ENCODE results near the gene ATP1A1. TPM values are rescaled to one million over a fixed set of nuclear protein-coding genes. Genes with fewer than 3 reads are reported as not detected.

Gene ATP1A1
- total and polyA plus RNA-seq, 2 experiments from 2014 or later, result 66.4 to 116 TPM

- WGBS, 2 experiments (ENCODE audit: low coverage in 1 of 2, low lambda C conversion rate in 2 of 2, missing lambda C conversion rate in 2 of 2), result 87% methylated on average over 6 of the region's 6 CpGs
- no peaks in the 10 kb centered on the region for H4K20me1 ChIP-seq (ENCODE audit: insufficient read depth)
These were observed 34.0 kb downstream of the ATP1A1 start for GRCh38 chr1:116407033-116407432.

GRCh38 chr1:116408193-116408592 lies 35.1 kb downstream of the ATP1A1 start:
- 100% methylated on average over 2 of the region's 2 CpGs for WGBS, 2 experiments (ENCODE audit: low coverage in 1 of 2, low lambda C conversion rate in 2 of 2, missing lambda C conversion rate in 2 of 2)
- H3F3A ChIP-seq (ENCODE audit: insufficient read depth), result peaks cover 30% of the 10 kb centered on the region
- H3K79me2 ChIP-seq (ENCODE audit: insufficient read depth), result no peaks in the 10 kb centered on the region
- H3K36me3 ChIP-seq (ENCODE audit: low read depth), result peaks cover 31% of the 10 kb centered on the region; the same call in 1 of the 2 replicates
- no peaks in the 10 kb centered on the region for H3K9me3 ChIP-seq (ENCODE audit: low read depth)
- no peak overlapping the region for H3K9ac ChIP-seq
- no peak for DNase-seq
- no peak for TF ChIP-seq EZH2 (IDR thresholded peaks at IDR 0.05; ENCODE audit: insufficient read depth, poor library complexity, severe bottlenecking)
- no peak for TF ChIP-seq EZH2phosphoT487 (IDR thresholded peaks at IDR 0.05; ENCODE audit: insufficient read depth, low read depth)
- no peaks in the 10 kb centered on the region for H3K9me2 ChIP-seq (ENCODE audit: insufficient read depth)
- no peak overlapping the region for H3K4me3 ChIP-seq
- H2AFZ ChIP-seq, result no peak overlapping the region
- peaks cover 12% of the 10 kb centered on the region for H3K4me1 ChIP-seq (ENCODE audit: insufficient read depth)
- H4K20me1 ChIP-seq (ENCODE audit: insufficient read depth), result no peaks in the 10 kb centered on the region
- H3K4me2 ChIP-seq (ENCODE audit: unreplicated experiment), result no peak overlapping the region
- H3K27me3 ChIP-seq (replicated peaks; ENCODE audit: insufficient read depth), result no peaks in the 10 kb centered on the region
- in situ Hi-C loops (cut with MboI), result no loop called here
- H3K27ac ChIP-seq, result no peak overlapping the region

More at GRCh38 chr1:116407033-116407432, 34.0 kb downstream of the ATP1A1 start:
- Histone ChIP-seq H3F3A (ENCODE audit: insufficient read depth) (peaks cover 32% of the 10 kb centered on the region), H3K9me2 (ENCODE audit: insufficient read depth) (no peaks in the 10 kb centered on the region), H3K9ac (no peak overlapping the region), H3K27me3 (replicated peaks; ENCODE audit: insufficient read depth) (no peaks in the 10 kb centered on the region), H3K79me2 (ENCODE audit: insufficient read depth) (no peaks in the 10 kb centered on the region), H3K36me3 (ENCODE audit: low read depth) (peaks cover 42% of the 10 kb centered on the region; the same call in 1 of the 2 replicates), H3K4me3 (no peak overlapping the region), H3K9me3 (ENCODE audit: low read depth) (no peaks in the 10 kb centered on the region), H3K4me1 (ENCODE audit: insufficient read depth) (peaks cover 8% of the 10 kb centered on the region), H3K4me2 (ENCODE audit: unreplicated experiment) (no peak overlapping the region), H2AFZ (no peak overlapping the region), H3K27ac (no peak overlapping the region)
- in situ Hi-C loops (cut with MboI), result no loop called here
- DNase-seq, result no peak
- TF ChIP-seq EZH2phosphoT487 (IDR thresholded peaks at IDR 0.05; ENCODE audit: insufficient read depth, low read depth) (no peak), EZH2 (IDR thresholded peaks at IDR 0.05; ENCODE audit: insufficient read depth, poor library complexity, severe bottlenecking) (no peak)

DNA sequence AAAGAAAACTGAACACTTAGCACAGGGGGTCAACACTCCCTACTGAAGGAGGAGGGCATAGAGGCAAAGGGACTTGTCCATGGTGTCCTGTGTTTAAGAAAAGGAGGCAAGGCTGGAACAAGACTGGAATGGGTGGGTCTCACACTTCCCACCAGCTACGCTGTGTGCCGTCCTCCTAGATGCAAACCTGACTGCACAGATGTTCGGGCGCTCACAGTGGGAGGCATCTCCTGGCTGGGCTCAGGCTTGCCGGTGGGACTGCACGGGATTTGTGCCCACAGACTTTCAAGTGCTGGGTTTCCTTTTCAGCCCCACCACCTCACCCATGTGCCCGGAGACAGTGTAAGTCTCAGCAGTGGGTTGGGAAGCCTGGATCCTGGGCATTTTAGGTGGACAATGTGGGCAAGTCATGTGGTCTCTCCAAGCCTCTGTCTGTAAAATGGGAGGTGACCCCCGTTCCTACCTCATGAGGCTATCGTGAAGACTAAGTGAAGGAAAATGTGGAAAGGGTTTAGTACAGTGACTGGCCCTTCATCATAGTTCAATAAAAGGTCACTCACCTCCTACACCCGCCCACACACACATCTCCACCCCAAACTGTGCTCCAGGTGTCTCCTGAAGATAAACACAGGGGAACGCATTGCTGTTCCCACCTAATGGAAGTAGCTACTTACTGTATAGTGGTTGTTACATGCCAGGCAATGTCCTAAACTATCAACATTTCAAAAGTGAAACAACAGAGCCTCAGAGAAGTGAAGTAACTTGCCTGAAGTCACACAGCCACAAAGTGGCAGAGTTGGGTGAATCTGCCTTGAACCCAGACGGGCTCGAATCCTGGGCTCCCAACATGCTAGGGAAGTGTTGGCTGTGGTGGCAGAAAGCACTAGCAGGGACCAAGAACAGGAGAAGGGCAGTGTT lies 36.0 kb downstream of the ATP1A1 start:
- 93 to 97% methylated on average over 13 of the region's 13 CpGs for WGBS, 2 experiments (ENCODE audit: low coverage in 1 of 2, low lambda C conversion rate in 2 of 2, missing lambda C conversion rate in 2 of 2)
- in situ Hi-C loops (cut with MboI), result no loop called here
- H3K36me3 ChIP-seq (ENCODE audit: low read depth), result peaks cover 22% of the 10 kb centered on the region; the same call in 1 of the 2 replicates
- H3K4me1 ChIP-seq (ENCODE audit: insufficient read depth), result peaks cover 12% of the 10 kb centered on the region
- no peak overlapping the region for H3K9ac ChIP-seq
- H3K9me3 ChIP-seq (ENCODE audit: low read depth), result no peaks in the 10 kb centered on the region
- no peak overlapping the region for H3K27ac ChIP-seq
- H4K20me1 ChIP-seq (ENCODE audit: insufficient read depth), result no peaks in the 10 kb centered on the region
- H3K4me2 ChIP-seq (ENCODE audit: unreplicated experiment), result no peak overlapping the region
- no peaks in the 10 kb centered on the region for H3K9me2 ChIP-seq (ENCODE audit: insufficient read depth)
- TF ChIP-seq EZH2 (IDR thresholded peaks at IDR 0.05; ENCODE audit: insufficient read depth, poor library complexity, severe bottlenecking) (no peak), EZH2phosphoT487 (IDR thresholded peaks at IDR 0.05; ENCODE audit: insufficient read depth, low read depth) (no peak)
- no peak overlapping the region for H2AFZ ChIP-seq
- no peaks in the 10 kb centered on the region for H3K27me3 ChIP-seq (replicated peaks; ENCODE audit: insufficient read depth)
- DNase-seq, result no peak
- no peaks in the 10 kb centered on the region for H3K79me2 ChIP-seq (ENCODE audit: insufficient read depth)
- peaks cover 22% of the 10 kb centered on the region for H3F3A ChIP-seq (ENCODE audit: insufficient read depth)
- no peak overlapping the region for H3K4me3 ChIP-seq

DNA sequence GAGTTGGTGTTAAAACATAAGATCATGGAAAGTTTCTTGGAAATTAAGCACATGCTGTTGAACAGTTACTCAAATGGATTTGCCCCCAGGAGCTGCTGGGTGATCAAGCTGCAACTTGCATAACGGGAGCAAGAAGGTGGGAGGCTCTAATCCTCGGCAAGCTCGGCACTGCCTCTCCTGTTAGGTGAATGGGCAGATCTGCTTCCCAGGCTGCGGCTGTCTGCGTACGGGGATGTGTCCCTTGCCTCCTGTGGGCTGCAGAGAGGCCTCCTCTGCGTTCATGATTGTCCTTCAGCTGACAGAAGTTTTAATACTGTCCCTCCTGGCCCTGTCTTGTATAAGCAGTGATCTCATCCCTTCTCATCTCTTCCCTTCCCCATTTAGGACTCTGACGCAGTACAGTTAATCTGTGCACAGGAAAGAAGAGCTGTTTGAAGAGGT lies 36.7 kb downstream of the ATP1A1 start:
- Histone ChIP-seq H3K9me2 (ENCODE audit: insufficient read depth) (no peaks in the 10 kb centered on the region), H3F3A (ENCODE audit: insufficient read depth) (peaks cover 19% of the 10 kb centered on the region), H3K9ac (no peak overlapping the region), H3K36me3 (ENCODE audit: low read depth) (peaks cover 15% of the 10 kb centered on the region; the same call in 1 of the 2 replicates), H3K4me1 (ENCODE audit: insufficient read depth) (peaks cover 12% of the 10 kb centered on the region), H3K4me2 (ENCODE audit: unreplicated experiment) (no peak overlapping the region), H4K20me1 (ENCODE audit: insufficient read depth) (no peaks in the 10 kb centered on the region), H3K4me3 (no peak overlapping the region), H3K79me2 (ENCODE audit: insufficient read depth) (no peaks in the 10 kb centered on the region), H2AFZ (no peak overlapping the region), H3K9me3 (ENCODE audit: low read depth) (no peaks in the 10 kb centered on the region), H3K27ac (no peak overlapping the region), H3K27me3 (replicated peaks; ENCODE audit: insufficient read depth) (no peaks in the 10 kb centered on the region)
- TF ChIP-seq EZH2phosphoT487 (IDR thresholded peaks at IDR 0.05; ENCODE audit: insufficient read depth, low read depth) (no peak), EZH2 (IDR thresholded peaks at IDR 0.05; ENCODE audit: insufficient read depth, poor library complexity, severe bottlenecking) (no peak)
- in situ Hi-C loops (cut with MboI), result no loop called here
- peak; percentile 41 for DNase-seq
- WGBS, 2 experiments (ENCODE audit: low coverage in 1 of 2, low lambda C conversion rate in 2 of 2, missing lambda C conversion rate in 2 of 2), result 63 to 64% methylated on average over 8 of the region's 8 CpGs

Measured in GM23248 (cell line).